Measurements from ENCODE around the gene ZDHHC14.

Gene ZDHHC14

GRCh38 chr6:157607317-157608109, 226.5 kb downstream of the ZDHHC14 start:
- no peak for DNase-seq

- no peak for DNase-seq
These were observed 227.5 kb downstream of the ZDHHC14 start for GRCh38 chr6:157608221-157609075.

- DNase-seq = no peak
These were observed 228.1 kb downstream of the ZDHHC14 start for GRCh38 chr6:157609117-157609516.

- no peak for DNase-seq
These were observed 228.6 kb downstream of the ZDHHC14 start for GRCh38 chr6:157609556-157609955.

- no peak for DNase-seq
These were observed 229.5 kb downstream of the ZDHHC14 start for GRCh38 chr6:157610451-157610999.

GRCh38 chr6:157611406-157611805, 230.4 kb downstream of the ZDHHC14 start:
- no peak for DNase-seq

- DNase-seq = no peak
These were observed 232.1 kb downstream of the ZDHHC14 start for GRCh38 chr6:157613011-157613522.

- DNase-seq = no peak
These were observed 233.1 kb downstream of the ZDHHC14 start for GRCh38 chr6:157614026-157614568.

- DNase-seq = no peak
These were observed 234.4 kb downstream of the ZDHHC14 start for GRCh38 chr6:157615420-157615769.

- no peak for DNase-seq
These were observed 235.0 kb downstream of the ZDHHC14 start for GRCh38 chr6:157615951-157616350.

- DNase-seq = no peak
These were observed 240.0 kb downstream of the ZDHHC14 start for GRCh38 chr6:157620944-157621343.

GRCh38 chr6:157621406-157621805, 240.4 kb downstream of the ZDHHC14 start:
- DNase-seq = no peak

GRCh38 chr6:157622427-157622826, 241.4 kb downstream of the ZDHHC14 start:
- DNase-seq = no peak

GRCh38 chr6:157625111-157625510, 244.1 kb downstream of the ZDHHC14 start:
- no peak for DNase-seq

GRCh38 chr6:157625764-157626163, 244.8 kb downstream of the ZDHHC14 start:
- no peak for DNase-seq

GRCh38 chr6:157627195-157627966, 246.4 kb downstream of the ZDHHC14 start:
- no peak for DNase-seq

- no peak for DNase-seq
These were observed 247.5 kb downstream of the ZDHHC14 start for GRCh38 chr6:157628463-157628862.

GRCh38 chr6:157629220-157629619, 248.2 kb downstream of the ZDHHC14 start:
- no peak for DNase-seq

- DNase-seq = no peak
These were observed 249.6 kb downstream of the ZDHHC14 start for GRCh38 chr6:157630463-157631080.

- no peak for DNase-seq
These were observed 250.4 kb downstream of the ZDHHC14 start for GRCh38 chr6:157631412-157631811.

GRCh38 chr6:157631838-157632614, 251.0 kb downstream of the ZDHHC14 start:
- DNase-seq = no peak
